CD4-positive, alpha-beta T cell (primary cell): ENCODE measurements around the gene CDCA8. TPM values are rescaled to one million over a fixed set of nuclear protein-coding genes. Genes with fewer than 3 reads are reported as not detected.

Experiments
- ATAC-seq: fragments of 200-7000 bp; cut with Tn5 transposase; one replicate; pipeline ENCODE4 v1.10.0; 2022; ENCODE audit warnings: mild to moderate bottlenecking; ENCODE audit not compliant: poor library complexity
- CTCF ChIA-PET: fragments of 350-600 bp; sonication (Branson Sonifier 250); formaldehyde crosslinking; loops from one replicate; lab custom pipeline; 2021; ENCODE audit warnings: antibody characterized with exemption, inconsistent platforms; lab: Charles Lee
- POLR2A ChIA-PET: fragments of 350-600 bp; sonication (Branson Sonifier 250); formaldehyde crosslinking; loops from one replicate; lab custom pipeline; 2021; ENCODE audit warnings: antibody characterized with exemption, inconsistent platforms; lab: Charles Lee
- DNase-seq, 14 experiments: peaks; one replicate each; pipeline ENCODE4 v3.0.0-alpha.2; 2013 to 2020; ENCODE audit warnings: mixed read lengths in 2 of 14
- H3K27ac ChIP-seq, 2 donors: one replicate each; pipeline versions ENCODE4 v1.5.1 to v1.7.0; 2013; ENCODE audit warnings: low read length in 2 of 2, low read depth in 1 of 2, mild to moderate bottlenecking in 1 of 2
- H3K27me3 ChIP-seq, 2 experiments: 1 replicate in 1 of 2; 2 replicates in 1 of 2; pipeline versions ENCODE4 v1.6.1 to v1.7.0; 2013; ENCODE audit warnings: low read length in 2 of 2, control low read depth in 1 of 2, mild to moderate bottlenecking in 1 of 2, moderate library complexity in 1 of 2; ENCODE audit not compliant: insufficient read depth in 2 of 2, control insufficient read depth in 1 of 2
- H3K36me3 ChIP-seq: one replicate; pipeline ENCODE4 v1.6.1; 2013; ENCODE audit warnings: low read length, control low read depth; ENCODE audit not compliant: insufficient read depth
- H3K4me1 ChIP-seq: one replicate; pipeline ENCODE4 v1.6.1; 2013; ENCODE audit warnings: low read length, control low read depth; ENCODE audit not compliant: insufficient read depth
- H3K4me3 ChIP-seq: one replicate; pipeline ENCODE4 v1.5.1; 2013; ENCODE audit warnings: mild to moderate bottlenecking, low read length, moderate library complexity
- H3K9me3 ChIP-seq, 2 experiments: 1 replicate in 1 of 2; 2 replicates in 1 of 2; pipeline versions ENCODE4 v1.6.1 to v1.7.0; 2013; ENCODE audit warnings: low read length in 2 of 2, mild to moderate bottlenecking in 2 of 2, control low read depth in 1 of 2, moderate library complexity in 1 of 2; ENCODE audit not compliant: control insufficient read depth in 1 of 2, insufficient read depth in 1 of 2
- H3K27ac Mint-ChIP-seq: one replicate; pipeline ENCODE4 v1.8.0; 2020; ENCODE audit warnings: mixed read lengths
- H3K27me3 Mint-ChIP-seq: one replicate; pipeline ENCODE4 v1.8.0; 2021; ENCODE audit warnings: mixed read lengths
- H3K36me3 Mint-ChIP-seq: one replicate; pipeline ENCODE4 v1.8.0; 2021; ENCODE audit warnings: low read depth, mixed read lengths
- H3K4me1 Mint-ChIP-seq: one replicate; pipeline ENCODE4 v1.8.0; 2021; ENCODE audit warnings: low read depth, mixed read lengths
- H3K4me3 Mint-ChIP-seq: one replicate; pipeline ENCODE4 v1.8.0; 2020; ENCODE audit warnings: mild to moderate bottlenecking, mixed read lengths
- H3K9me3 Mint-ChIP-seq: one replicate; pipeline ENCODE4 v1.8.0; 2020; ENCODE audit warnings: mixed read lengths
- CTCF ChIP-seq: fragments of 200-600 bp; IDR thresholded peaks from one replicate; pipeline ENCODE4 v1.8.0; 2022; ENCODE audit warnings: antibody characterized with exemption, mild to moderate bottlenecking
- intact Hi-C, 2 experiments: fragments of 100-400 bp; cut with DNase I in 1 of 2; cut with micrococcal nuclease in 1 of 2; formaldehyde crosslinking; loops; one replicate each; pipeline versions ENCODE4 v1.15.1 to v1.9.0; 2023 to 2025; cut with DNase I, micrococcal nuclease
- total RNA-seq, 174 experiments: library from RNA in 2 of 174; stranded (reverse) in 2 of 174; gene quantifications; one replicate each; pipeline ENCODE4 v1.2.3 and lab custom pipeline; 2021 to 2026

CDCA8 gene
- total RNA-seq, 2 experiments from 2014 or later: 0.25 to 0.36 TPM

- Histone ChIP-seq H3K27me3 (peaks cover 0 to 8% of the 10 kb centered on the region in 2 experiments), H3K4me3 (no peak overlapping the region), H3K4me1 (no peaks in the 10 kb centered on the region), H3K36me3 (no peaks in the 10 kb centered on the region), H3K9me3 (no peaks in the 10 kb centered on the region), H3K27ac (no peak overlapping the region)
- Mint-ChIP-seq H3K36me3 (no peaks in the 10 kb centered on the region), H3K4me3 (no peak overlapping the region), H3K9me3 (no peaks in the 10 kb centered on the region), H3K27me3 (peaks cover 10% of the 10 kb centered on the region), H3K27ac (no peak overlapping the region), H3K4me1 (no peaks in the 10 kb centered on the region)
- ChIA-PET POLR2A (no interaction called here), CTCF (no interaction called here)
- TF ChIP-seq CTCF: no peak
- intact Hi-C loops: no loop called here
- DNase-seq (no peak), ATAC-seq (no peak)
These were observed 29.2 kb downstream of the CDCA8 start for GRCh38 chr1:37721565-37721964.

GRCh38 chr1:37722181-37723071 is 30.1 kb downstream of the CDCA8 start:
- Mint-ChIP-seq H3K27ac (no peak overlapping the region), H3K9me3 (no peaks in the 10 kb centered on the region), H3K27me3 (peaks cover 12% of the 10 kb centered on the region), H3K36me3 (no peaks in the 10 kb centered on the region), H3K4me1 (no peaks in the 10 kb centered on the region), H3K4me3 (no peak overlapping the region)
- Histone ChIP-seq H3K27ac (no peak overlapping the region), H3K9me3 (no peaks in the 10 kb centered on the region), H3K4me1 (no peaks in the 10 kb centered on the region), H3K4me3 (no peak overlapping the region), H3K36me3 (no peaks in the 10 kb centered on the region), H3K27me3 (peaks cover 0 to 8% of the 10 kb centered on the region in 2 experiments)
- no peak for TF ChIP-seq CTCF
- intact Hi-C loops: no loop called here
- ChIA-PET CTCF (no interaction called here), POLR2A (no interaction called here)
- ATAC-seq (no peak), DNase-seq (no peak)

GRCh38 chr1:37723072-37723389 is 30.7 kb downstream of the CDCA8 start:
- Histone ChIP-seq H3K27me3 (peaks cover 0 to 8% of the 10 kb centered on the region in 2 experiments), H3K9me3 (no peaks in the 10 kb centered on the region), H3K36me3 (no peaks in the 10 kb centered on the region), H3K4me1 (no peaks in the 10 kb centered on the region), H3K4me3 (no peak overlapping the region), H3K27ac (no peak overlapping the region)
- no peak for TF ChIP-seq CTCF
- H3K27me3 Mint-ChIP-seq: peaks cover 18% of the 10 kb centered on the region
- no peaks in the 10 kb centered on the region for H3K4me1 Mint-ChIP-seq
- intact Hi-C loops: no loop called here
- ChIA-PET CTCF (no interaction called here), POLR2A (no interaction called here)
- H3K36me3 Mint-ChIP-seq: no peaks in the 10 kb centered on the region
- no peak overlapping the region for H3K27ac Mint-ChIP-seq
- no peaks in the 10 kb centered on the region for H3K9me3 Mint-ChIP-seq
- ATAC-seq: no peak
- no peak for DNase-seq
- H3K4me3 Mint-ChIP-seq: no peak overlapping the region
